Common myeloid progenitor, CD34-positive (primary cell): ENCODE data around the gene RANGAP1.

Source experiments
- CTCF ChIA-PET: fragments of 350-600 bp; sonication (Branson Sonifier 250); formaldehyde crosslinking; loops from one replicate; lab custom pipeline; 2021; ENCODE audit warnings: antibody characterized with exemption; lab: Charles Lee
- POLR2A ChIA-PET: fragments of 350-600 bp; sonication (Branson Sonifier 250); formaldehyde crosslinking; loops from one replicate; lab custom pipeline; 2021; ENCODE audit warnings: antibody characterized with exemption; lab: Charles Lee
- DNase-seq, 3 donors: peaks; one replicate each; pipeline versions ENCODE4 v3.0.0 to v3.0.0-alpha.2; 2013
- H3K27ac ChIP-seq, 2 experiments: 1 replicate in 1 of 2; 2 replicates in 1 of 2; pipeline ENCODE4 v1.7.0; 2013; ENCODE audit warnings: inconsistent platforms in 2 of 2, low read length in 2 of 2, mild to moderate bottlenecking in 2 of 2, low read depth in 1 of 2, moderate library complexity in 1 of 2; ENCODE audit not compliant: severe bottlenecking in 2 of 2, insufficient read depth in 1 of 2, poor library complexity in 1 of 2
- H3K27me3 ChIP-seq, 5 experiments: replicated peaks in 2 of 5; 1 replicate in 3 of 5; 2 replicates in 2 of 5; pipeline versions ENCODE4 v1.6.1 to v1.7.0; 2013; ENCODE audit warnings: low read length in 4 of 5, mild to moderate bottlenecking in 2 of 5, moderate library complexity in 2 of 5, inconsistent platforms in 1 of 5; ENCODE audit not compliant: insufficient read depth in 5 of 5, control insufficient read depth in 4 of 5
- H3K36me3 ChIP-seq, 4 experiments: 1 replicate in 2 of 4; 2 replicates in 2 of 4; pipeline versions ENCODE4 v1.6.1 to v1.7.0; 2013; ENCODE audit warnings: low read length in 3 of 4, control low read depth in 1 of 4, mild to moderate bottlenecking in 1 of 4; ENCODE audit not compliant: control insufficient read depth in 4 of 4, insufficient read depth in 4 of 4
- H3K4me1 ChIP-seq, 4 experiments: 1 replicate in 3 of 4; 2 replicates in 1 of 4; pipeline versions ENCODE4 v1.6.1 to v1.7.1; 2013; ENCODE audit warnings: low read length in 3 of 4, mild to moderate bottlenecking in 3 of 4, control low read depth in 1 of 4, inconsistent platforms in 1 of 4, moderate library complexity in 1 of 4; ENCODE audit not compliant: control insufficient read depth in 4 of 4, insufficient read depth in 4 of 4; ENCODE audit errors: control extremely low read depth in 1 of 4
- H3K4me3 ChIP-seq, 7 experiments: 1 replicate in 4 of 7; 2 replicates in 3 of 7; pipeline versions ENCODE4 v1.5.1 to v1.7.0; 2013; ENCODE audit warnings: mild to moderate bottlenecking in 7 of 7, low read length in 6 of 7, moderate library complexity in 6 of 7, inconsistent platforms in 2 of 7, low read depth in 2 of 7, control low read depth in 1 of 7; ENCODE audit not compliant: insufficient read depth in 4 of 7, control insufficient read depth in 1 of 7; ENCODE audit errors: extremely low read depth in 1 of 7
- H3K9me3 ChIP-seq, 5 experiments: 1 replicate in 4 of 5; 2 replicates in 1 of 5; pipeline versions ENCODE4 v1.6.1 to v1.7.1; 2013; ENCODE audit warnings: low read length in 4 of 5, mild to moderate bottlenecking in 2 of 5, inconsistent platforms in 1 of 5, low read depth in 1 of 5, moderate library complexity in 1 of 5; ENCODE audit not compliant: control insufficient read depth in 4 of 5, insufficient read depth in 2 of 5; ENCODE audit errors: control extremely low read depth in 1 of 5
- WGBS: methylation state at CpG from one replicate; pipeline ENCODE4 v1.1.5; 2013; ENCODE audit not compliant: insufficient coverage; 5-methylcytosine and 5-hydroxymethylcytosine counted together

RANGAP1 gene

DNA sequence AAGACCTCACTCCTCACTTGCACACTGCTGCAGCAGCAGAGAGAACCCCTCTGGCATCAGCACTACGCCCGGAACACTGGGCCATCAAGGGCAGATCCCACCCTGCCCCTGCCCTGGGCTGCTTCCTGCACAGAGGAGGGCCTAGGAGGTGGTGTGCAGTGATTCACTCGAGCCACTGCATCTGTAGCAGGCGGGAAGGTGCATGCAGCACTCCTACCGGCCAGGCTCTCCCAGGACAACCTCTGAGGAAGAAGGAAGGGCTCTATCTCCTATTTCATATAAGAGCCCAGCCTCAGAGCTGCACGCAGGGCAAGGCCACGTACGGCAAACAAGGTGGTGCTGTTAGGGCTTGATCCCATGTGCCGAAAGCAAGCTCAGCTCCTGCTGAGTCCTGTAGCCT is 14.2 kb downstream of the RANGAP1 start:
- H3K27me3 ChIP-seq: no peaks in the 10 kb centered on the region
- H3K4me1 ChIP-seq: no peaks in the 10 kb centered on the region
- WGBS: 98% methylated on average over 9 of the region's 9 CpGs
- ChIA-PET CTCF (interaction anchor here (2.5 kb wide), 1 partner anchor 9 kb away, joined by 12 read pairs; no protein-coding TSS in a partner anchor), POLR2A (no interaction called here)
- no peaks in the 10 kb centered on the region for H3K9me3 ChIP-seq
- peaks cover 28 to 76% (median 55%) of the 10 kb centered on the region in 4 experiments for H3K36me3 ChIP-seq
- DNase-seq: no peak
- H3K4me3 ChIP-seq: no peak overlapping the region
- H3K27ac ChIP-seq: no peak overlapping the region

DNA sequence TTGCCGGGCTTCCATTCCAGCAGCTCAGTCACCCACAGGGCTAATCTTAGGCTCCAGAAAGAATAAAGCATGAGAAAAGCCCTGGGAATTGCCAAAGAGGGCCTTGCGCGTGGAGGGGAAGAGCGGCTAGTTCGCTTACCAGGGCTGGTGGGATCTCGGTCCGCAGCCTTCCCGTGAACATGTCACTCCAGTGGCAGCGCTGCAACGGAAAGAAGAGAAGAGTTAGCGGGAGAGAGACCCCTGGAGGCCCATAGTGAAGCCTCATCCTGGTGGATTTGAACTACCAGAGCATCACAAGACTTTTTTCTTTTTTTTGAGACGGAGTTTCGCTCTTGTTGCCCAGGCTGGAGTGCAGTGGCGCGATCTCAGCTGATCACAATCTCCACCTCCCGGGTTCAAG is 18.0 kb downstream of the RANGAP1 start:
- DNase-seq: no peak
- Histone ChIP-seq H3K36me3 (peaks cover 23 to 79% (median 61%) of the 10 kb centered on the region in 4 experiments), H3K27me3 (no peaks in the 10 kb centered on the region), H3K9me3 (no peaks in the 10 kb centered on the region), H3K4me1 (no peaks in the 10 kb centered on the region), H3K27ac (no peak overlapping the region), H3K4me3 (no peak overlapping the region)
- ChIA-PET POLR2A (no interaction called here), CTCF (no interaction called here)
- 98% methylated on average over 16 of the region's 16 CpGs for WGBS

DNA sequence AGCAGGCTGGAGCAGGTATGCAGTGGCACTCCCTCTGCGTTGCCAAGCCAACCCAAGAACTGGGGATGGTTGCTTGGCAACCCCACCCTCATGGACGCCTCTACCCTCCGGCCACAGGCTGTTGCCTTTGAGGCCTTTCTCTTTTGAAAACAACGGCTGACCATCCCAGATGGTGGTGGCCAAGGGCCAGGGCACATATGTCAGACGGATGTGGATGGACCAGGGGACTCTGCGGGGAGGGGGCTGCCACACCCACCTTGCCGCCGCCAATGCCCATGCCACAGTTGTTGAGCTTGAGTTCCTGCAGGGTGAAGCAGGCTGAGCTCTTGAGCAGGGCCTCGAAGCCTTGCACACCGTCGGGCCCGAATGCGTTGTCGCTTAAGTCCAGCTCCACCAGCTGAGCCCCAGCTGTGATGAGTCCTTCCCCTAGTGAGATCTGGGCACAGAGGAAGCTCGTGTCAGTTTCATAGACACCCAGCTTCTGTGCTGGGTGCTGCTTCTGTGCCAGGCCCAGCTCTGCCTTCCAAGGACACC is 21.5 kb downstream of the RANGAP1 start:
- Histone ChIP-seq H3K4me1 (no peaks in the 10 kb centered on the region), H3K4me3 (no peak overlapping the region), H3K9me3 (no peaks in the 10 kb centered on the region), H3K36me3 (peaks cover 28 to 88% (median 68%) of the 10 kb centered on the region in 4 experiments), H3K27me3 (no peaks in the 10 kb centered on the region), H3K27ac (no peak overlapping the region)
- 98% methylated on average over 14 of the region's 15 CpGs for WGBS
- ChIA-PET POLR2A (no interaction called here), CTCF (interaction anchor here (0.8 to 1.1 kb wide), 2 partner anchors 11 to 51 kb away, joined by 3 read pairs; no protein-coding TSS in a partner anchor)
- no peak for DNase-seq

- ChIA-PET CTCF (interaction anchor here (1.1 kb wide), 1 partner anchor 12 kb away, joined by 3 read pairs; no protein-coding TSS in a partner anchor), POLR2A (interaction anchor here (0.8 kb wide), 1 partner anchor 33 kb away, joined by 10 read pairs; no protein-coding TSS in a partner anchor)
- Histone ChIP-seq H3K4me3 (no peak overlapping the region), H3K27me3 (no peaks in the 10 kb centered on the region), H3K36me3 (peaks cover 27 to 89% (median 68%) of the 10 kb centered on the region in 4 experiments), H3K9me3 (no peaks in the 10 kb centered on the region), H3K4me1 (no peaks in the 10 kb centered on the region), H3K27ac (no peak overlapping the region)
- WGBS: no CpG with 5 or more reads among the region's 2 CpGs
- no peak for DNase-seq
Observed at GRCh38 chr22:41263704-41264103, 22.3 kb downstream of the RANGAP1 start.

GRCh38 chr22:41262250-41262765 is 23.7 kb downstream of the RANGAP1 start:
- peaks cover 20 to 89% (median 70%) of the 10 kb centered on the region in 4 experiments for H3K36me3 ChIP-seq
- POLR2A ChIA-PET: no interaction called here
- 99% methylated on average over 15 of the region's 15 CpGs for WGBS

DNA sequence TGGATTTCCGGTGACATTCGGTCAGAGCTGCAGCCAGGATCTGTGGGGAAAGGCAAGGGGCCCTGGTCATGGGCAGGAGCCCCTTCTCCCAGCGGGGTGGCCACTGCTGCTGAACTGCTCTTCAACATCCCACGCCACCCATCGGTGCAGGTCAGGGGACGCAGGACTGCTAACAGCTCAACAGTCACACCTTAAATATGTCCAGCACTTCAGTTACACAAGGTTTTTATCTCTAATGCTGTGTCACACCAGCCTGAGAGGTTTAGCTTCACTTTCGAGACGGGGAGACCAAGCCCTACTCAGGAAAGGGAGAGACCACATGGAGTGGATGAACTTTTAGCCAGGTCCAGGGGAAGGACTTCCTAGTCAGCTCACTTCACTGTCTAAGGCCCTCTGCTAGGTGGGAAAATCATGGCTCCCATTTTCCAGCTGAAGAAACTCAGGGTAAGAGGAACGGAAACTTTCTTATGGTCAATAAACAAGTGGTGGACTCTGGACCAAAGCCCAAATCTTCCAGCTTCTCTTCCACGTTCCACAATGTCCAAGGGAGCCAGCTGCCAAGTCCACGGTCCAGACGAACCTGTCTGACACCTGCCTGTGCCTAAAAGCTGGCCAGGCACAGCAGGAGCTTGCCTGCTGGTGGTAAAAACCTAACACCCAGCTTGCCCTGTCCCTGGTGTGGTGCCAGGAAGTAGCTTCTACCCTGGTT is 24.3 kb downstream of the RANGAP1 start:
- H3K36me3 ChIP-seq: peaks cover 20 to 91% (median 74%) of the 10 kb centered on the region in 4 experiments
- H3K27me3 ChIP-seq: no peaks in the 10 kb centered on the region
- 100% methylated on average over 11 of the region's 12 CpGs for WGBS
- POLR2A ChIA-PET: no interaction called here
- H3K9me3 ChIP-seq: no peaks in the 10 kb centered on the region
- DNase-seq: no peak
- H3K27ac ChIP-seq: no peak overlapping the region
- no peaks in the 10 kb centered on the region for H3K4me1 ChIP-seq
- no peak overlapping the region for H3K4me3 ChIP-seq
- CTCF ChIA-PET: no interaction called here

More at GRCh38 chr22:41262250-41262765, 23.7 kb downstream of the RANGAP1 start:
- Histone ChIP-seq H3K4me3 (no peak overlapping the region), H3K4me1 (no peaks in the 10 kb centered on the region), H3K27ac (no peak overlapping the region), H3K27me3 (no peaks in the 10 kb centered on the region), H3K9me3 (no peaks in the 10 kb centered on the region)
- CTCF ChIA-PET: interaction anchor here (1.0 kb wide), 1 partner anchor 22 kb away, joined by 3 read pairs; no protein-coding TSS in a partner anchor
- no peak for DNase-seq

DNA sequence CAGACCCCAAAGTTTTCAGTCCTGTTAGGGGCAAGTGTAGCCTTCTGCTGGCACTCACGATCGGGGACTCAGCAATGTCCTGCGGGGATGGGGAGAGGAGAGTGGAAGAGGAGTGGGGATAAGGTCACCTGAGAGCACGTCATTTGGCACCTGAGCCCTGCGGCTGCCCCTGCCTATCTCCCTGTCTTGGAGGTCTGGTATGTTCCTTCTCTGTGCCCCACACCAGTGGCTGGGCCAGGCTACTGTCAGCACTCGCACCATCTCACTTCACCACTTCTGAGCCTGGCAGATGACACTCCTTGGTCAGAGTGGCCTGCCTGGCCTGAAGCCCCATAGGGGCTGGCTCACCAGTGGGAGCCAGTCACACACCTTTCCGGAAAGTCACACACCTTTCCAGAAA is 25.1 kb downstream of the RANGAP1 start:
- Histone ChIP-seq H3K27ac (no peak overlapping the region), H3K9me3 (no peaks in the 10 kb centered on the region), H3K36me3 (peaks cover 20 to 92% (median 78%) of the 10 kb centered on the region in 4 experiments), H3K4me3 (no peak overlapping the region), H3K4me1 (no peaks in the 10 kb centered on the region), H3K27me3 (no peaks in the 10 kb centered on the region)
- CTCF ChIA-PET: no interaction called here
- POLR2A ChIA-PET: no interaction called here
- DNase-seq: no peak
- WGBS: 97% methylated on average over 2 of the region's 7 CpGs
